Measurements from ENCODE around the gene CELA2B. TPM values are rescaled to one million over a fixed set of nuclear protein-coding genes. Genes with fewer than 3 reads are reported as not detected.

The CELA2B gene
- total and polyA plus RNA-seq, 2 donors from 2014 or later: not detected

GRCh38 chr1:15507278-15507677, 31.4 kb downstream of the CELA2B start:
- Histone ChIP-seq H3K36me3 (ENCODE audit: control insufficient read depth in 2 of 3, insufficient read depth in 3 of 3, low read length in 3 of 3) (peaks cover 0 to 20% (median 7%) of the 10 kb centered on the region in 3 donors), H3K27ac (ENCODE audit: low read depth in 2 of 2, low read length in 2 of 2) (no peak overlapping the region), H3K4me3 (ENCODE audit: low read length in 3 of 3) (no peak overlapping the region), H3K4me1 (ENCODE audit: control insufficient read depth in 2 of 3, insufficient read depth in 2 of 3, low read depth in 1 of 3, low read length in 3 of 3) (no peaks in the 10 kb centered on the region), H3K27me3 (ENCODE audit: control insufficient read depth, insufficient read depth, low read length) (no peaks in the 10 kb centered on the region), H3K9me3 (ENCODE audit: control insufficient read depth in 2 of 3, insufficient read depth in 1 of 3, low read length in 3 of 3) (no peaks in the 10 kb centered on the region), H3K9ac (ENCODE audit: low read length in 3 of 3) (no peak overlapping the region)
- no peak for FAIRE-seq
- intact Hi-C loops (cut with DNase I): no loop called here
- TF ChIP-seq CTCF (IDR thresholded peaks at IDR 0.05; ENCODE audit: borderline replicate concordance, extremely low read depth, insufficient read depth): no peak
- no peak for DNase-seq

DNA sequence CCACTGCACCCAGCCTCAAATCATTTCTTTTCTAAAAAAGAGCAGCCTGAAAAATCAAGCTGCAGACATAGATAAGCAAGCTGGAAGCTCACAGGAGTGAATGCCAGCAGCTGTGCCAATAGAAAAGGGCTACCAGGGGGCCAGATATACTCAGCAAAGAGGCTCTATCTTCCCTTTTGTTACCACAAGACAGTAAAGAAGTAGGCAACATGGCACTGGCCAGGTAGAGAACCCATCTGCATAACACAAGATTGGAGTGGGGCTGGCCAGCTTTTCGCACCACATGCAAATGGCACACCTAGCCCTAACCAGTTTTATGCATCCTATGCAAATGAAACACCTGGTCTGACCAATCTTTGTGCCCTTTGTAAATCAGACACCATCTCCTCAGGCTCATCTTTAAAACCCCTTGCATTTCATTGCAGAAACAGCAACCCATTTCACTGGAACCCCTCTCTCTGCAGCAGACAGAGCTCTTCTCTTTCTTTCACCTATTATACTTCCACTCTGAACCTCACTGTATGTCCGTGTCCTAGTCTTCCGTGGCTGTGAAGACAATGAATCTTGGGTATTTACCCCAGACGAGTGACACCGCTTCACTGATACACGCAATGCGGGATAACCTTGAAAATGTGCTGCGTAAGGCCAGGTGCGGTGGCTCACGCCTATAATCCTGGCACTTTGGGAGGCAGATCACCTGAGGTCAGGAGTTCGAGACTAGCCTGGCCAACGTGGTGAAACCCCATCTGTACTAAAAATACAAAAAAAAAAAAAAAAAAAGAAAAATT, 33.0 kb downstream of the CELA2B start:
- no peak for TF ChIP-seq CTCF (IDR thresholded peaks at IDR 0.05; ENCODE audit: borderline replicate concordance, extremely low read depth, insufficient read depth)
- H3K9ac ChIP-seq (ENCODE audit: low read length in 3 of 3): no peak overlapping the region
- H3K27ac ChIP-seq (ENCODE audit: low read depth in 2 of 2, low read length in 2 of 2): no peak overlapping the region
- peaks cover 0 to 7% (median 3%) of the 10 kb centered on the region in 3 donors for H3K36me3 ChIP-seq (ENCODE audit: control insufficient read depth in 2 of 3, insufficient read depth in 3 of 3, low read length in 3 of 3)
- no peak for DNase-seq
- no peaks in the 10 kb centered on the region for H3K4me1 ChIP-seq (ENCODE audit: control insufficient read depth in 2 of 3, insufficient read depth in 2 of 3, low read depth in 1 of 3, low read length in 3 of 3)
- H3K27me3 ChIP-seq (ENCODE audit: control insufficient read depth, insufficient read depth, low read length): no peaks in the 10 kb centered on the region
- intact Hi-C loops (cut with DNase I): no loop called here
- no peak for FAIRE-seq
- H3K4me3 ChIP-seq (ENCODE audit: low read length in 3 of 3): no peak overlapping the region
- H3K9me3 ChIP-seq (ENCODE audit: control insufficient read depth in 2 of 3, insufficient read depth in 1 of 3, low read length in 3 of 3): no peaks in the 10 kb centered on the region

DNA sequence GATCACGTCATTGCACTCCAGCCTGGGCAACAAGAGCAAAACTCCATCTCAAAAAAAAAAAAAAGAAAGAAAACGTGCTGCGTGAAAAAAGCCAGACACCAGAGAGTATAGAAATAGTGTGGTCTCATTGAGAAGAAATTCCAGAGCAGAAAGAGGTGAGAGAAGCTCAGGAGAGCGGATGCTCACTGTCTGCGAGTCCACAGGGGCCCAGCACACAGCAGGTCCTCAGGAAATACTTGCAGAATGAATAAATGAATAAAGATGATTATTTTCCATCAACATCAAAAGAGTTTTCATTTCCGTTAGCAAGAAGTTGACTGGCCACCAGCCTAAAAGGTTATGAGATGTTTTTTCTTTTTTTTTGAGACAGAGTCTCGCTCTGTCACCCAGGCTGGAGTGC, 33.7 kb downstream of the CELA2B start:
- no peak for TF ChIP-seq CTCF (IDR thresholded peaks at IDR 0.05; ENCODE audit: borderline replicate concordance, extremely low read depth, insufficient read depth)
- DNase-seq (no peak), FAIRE-seq (no peak)
- H3K4me3 ChIP-seq (ENCODE audit: low read length in 3 of 3): no peak overlapping the region
- no peaks in the 10 kb centered on the region for H3K4me1 ChIP-seq (ENCODE audit: control insufficient read depth in 2 of 3, insufficient read depth in 2 of 3, low read depth in 1 of 3, low read length in 3 of 3)
- no peak overlapping the region for H3K27ac ChIP-seq (ENCODE audit: low read depth in 2 of 2, low read length in 2 of 2)
- intact Hi-C loops (cut with DNase I): no loop called here
- H3K9ac ChIP-seq (ENCODE audit: low read length in 3 of 3): no peak overlapping the region
- peaks cover 0 to 7% (median 3%) of the 10 kb centered on the region in 3 donors for H3K36me3 ChIP-seq (ENCODE audit: control insufficient read depth in 2 of 3, insufficient read depth in 3 of 3, low read length in 3 of 3)
- no peaks in the 10 kb centered on the region for H3K9me3 ChIP-seq (ENCODE audit: control insufficient read depth in 2 of 3, insufficient read depth in 1 of 3, low read length in 3 of 3)
- no peaks in the 10 kb centered on the region for H3K27me3 ChIP-seq (ENCODE audit: control insufficient read depth, insufficient read depth, low read length)
